ENCODE data around the gene ACBD6. TPM values are rescaled to one million over a fixed set of nuclear protein-coding genes. Genes with fewer than 3 reads are reported as not detected.

The ACBD6 gene
- total RNA-seq, 1 experiment from 2014 or later = 136 TPM

- no TSS peak for BruUV-seq (replicated peaks)
- Mint-ChIP-seq H3K4me3 (ENCODE audit: unreplicated experiment) (no peak overlapping the region), H3K36me3 (ENCODE audit: insufficient read depth, unreplicated experiment) (peaks cover 14% of the 10 kb centered on the region), H3K4me1 (ENCODE audit: insufficient read depth, unreplicated experiment) (peaks cover 15% of the 10 kb centered on the region), H3K27ac (ENCODE audit: low read depth, unreplicated experiment) (no peak overlapping the region), H3K27me3 (ENCODE audit: insufficient read depth, unreplicated experiment) (no peaks in the 10 kb centered on the region), H3K9me3 (ENCODE audit: unreplicated experiment) (no peaks in the 10 kb centered on the region)
- intact Hi-C loops (cut with micrococcal nuclease) = no loop called here
- TF ChIP-seq CTCF (IDR thresholded peaks at IDR 0.05; ENCODE audit: unreplicated experiment) = no peak
- peak; percentile 49 for DNase-seq (ENCODE audit: unreplicated experiment)
- ChIA-PET POLR2A (interaction anchor here (0.8 kb wide), 1 partner anchor 15 kb away, joined by 3 read pairs; no protein-coding TSS in a partner anchor), CTCF (interaction anchor here (0.6 kb wide), 1 partner anchor 69 kb away, joined by 3 read pairs; no protein-coding TSS in a partner anchor)
Measured at GRCh38 chr1:180360333-180361075, 141.9 kb downstream of the ACBD6 start.

- H3K9me3 Mint-ChIP-seq (ENCODE audit: unreplicated experiment) = no peaks in the 10 kb centered on the region
- CTCF ChIA-PET = no interaction called here
- H3K4me1 Mint-ChIP-seq (ENCODE audit: insufficient read depth, unreplicated experiment) = peaks cover 18% of the 10 kb centered on the region
- no peak for DNase-seq (ENCODE audit: unreplicated experiment)
- intact Hi-C loops (cut with micrococcal nuclease) = no loop called here
- BruUV-seq (replicated peaks) = no TSS peak
- no peak for TF ChIP-seq CTCF (IDR thresholded peaks at IDR 0.05; ENCODE audit: unreplicated experiment)
- POLR2A ChIA-PET = interaction anchor here (0.7 to 1.4 kb wide), 4 partner anchors 10 to 151 kb away, joined by 3 to 5 read pairs (median 4); no protein-coding TSS in a partner anchor
- no peak overlapping the region for H3K27ac Mint-ChIP-seq (ENCODE audit: low read depth, unreplicated experiment)
- H3K4me3 Mint-ChIP-seq (ENCODE audit: unreplicated experiment) = no peak overlapping the region
- no peaks in the 10 kb centered on the region for H3K27me3 Mint-ChIP-seq (ENCODE audit: insufficient read depth, unreplicated experiment)
- H3K36me3 Mint-ChIP-seq (ENCODE audit: insufficient read depth, unreplicated experiment) = peaks cover 14% of the 10 kb centered on the region
Measured at GRCh38 chr1:180358649-180359048, 143.7 kb downstream of the ACBD6 start.

- POLR2A ChIA-PET = interaction anchor here (0.7 to 1.2 kb wide), 4 partner anchors 8 to 35 kb away, joined by 3 to 4 read pairs (median 3); no protein-coding TSS in a partner anchor
- no peak for DNase-seq (ENCODE audit: unreplicated experiment)
- no peak overlapping the region for H3K4me3 Mint-ChIP-seq (ENCODE audit: unreplicated experiment)
- peaks cover 14% of the 10 kb centered on the region for H3K36me3 Mint-ChIP-seq (ENCODE audit: insufficient read depth, unreplicated experiment)
- no peak overlapping the region for H3K27ac Mint-ChIP-seq (ENCODE audit: low read depth, unreplicated experiment)
- peaks cover 5% of the 10 kb centered on the region for H3K4me1 Mint-ChIP-seq (ENCODE audit: insufficient read depth, unreplicated experiment)
- no peaks in the 10 kb centered on the region for H3K27me3 Mint-ChIP-seq (ENCODE audit: insufficient read depth, unreplicated experiment)
- no TSS peak for BruUV-seq (replicated peaks)
- no peak for TF ChIP-seq CTCF (IDR thresholded peaks at IDR 0.05; ENCODE audit: unreplicated experiment)
- CTCF ChIA-PET = interaction anchor here (0.6 to 1.4 kb wide), 4 partner anchors 10 to 129 kb away, joined by 3 to 5 read pairs (median 4); no protein-coding TSS in a partner anchor
- intact Hi-C loops (cut with micrococcal nuclease) = no loop called here
- H3K9me3 Mint-ChIP-seq (ENCODE audit: unreplicated experiment) = no peaks in the 10 kb centered on the region
Measured at GRCh38 chr1:180353945-180354344, 148.4 kb downstream of the ACBD6 start.

- no peaks in the 10 kb centered on the region for H3K27me3 Mint-ChIP-seq (ENCODE audit: insufficient read depth, unreplicated experiment)
- ChIA-PET CTCF (interaction anchor here (0.6 to 1.4 kb wide), 2 partner anchors 9 to 30 kb away, joined by 3 to 4 read pairs; no protein-coding TSS in a partner anchor), POLR2A (interaction anchor here (1.2 kb wide), 1 partner anchor 22 kb away, joined by 3 read pairs; no protein-coding TSS in a partner anchor)
- no peak for DNase-seq (ENCODE audit: unreplicated experiment)
- peaks cover 5% of the 10 kb centered on the region for H3K4me1 Mint-ChIP-seq (ENCODE audit: insufficient read depth, unreplicated experiment)
- H3K9me3 Mint-ChIP-seq (ENCODE audit: unreplicated experiment) = no peaks in the 10 kb centered on the region
- no peak overlapping the region for H3K27ac Mint-ChIP-seq (ENCODE audit: low read depth, unreplicated experiment)
- H3K4me3 Mint-ChIP-seq (ENCODE audit: unreplicated experiment) = no peak overlapping the region
- no peak for TF ChIP-seq CTCF (IDR thresholded peaks at IDR 0.05; ENCODE audit: unreplicated experiment)
- BruUV-seq (replicated peaks) = no TSS peak
- peaks cover 8% of the 10 kb centered on the region for H3K36me3 Mint-ChIP-seq (ENCODE audit: insufficient read depth, unreplicated experiment)
- intact Hi-C loops (cut with micrococcal nuclease) = no loop called here
Measured at GRCh38 chr1:180352588-180352987, 149.8 kb downstream of the ACBD6 start.
